TTC549 (cell line): ENCODE data around the gene DOCK8.
A peak's percentile ranks its signal among the peaks of the same experiment; 100 is the strongest.

ENCODE experiments used
- FAIRE-seq: peaks from 2 replicates; lab custom pipeline; 2012; peaks lifted over from hg19 to GRCh38; lab: Jason Lieb, UNC

Gene DOCK8

DNA sequence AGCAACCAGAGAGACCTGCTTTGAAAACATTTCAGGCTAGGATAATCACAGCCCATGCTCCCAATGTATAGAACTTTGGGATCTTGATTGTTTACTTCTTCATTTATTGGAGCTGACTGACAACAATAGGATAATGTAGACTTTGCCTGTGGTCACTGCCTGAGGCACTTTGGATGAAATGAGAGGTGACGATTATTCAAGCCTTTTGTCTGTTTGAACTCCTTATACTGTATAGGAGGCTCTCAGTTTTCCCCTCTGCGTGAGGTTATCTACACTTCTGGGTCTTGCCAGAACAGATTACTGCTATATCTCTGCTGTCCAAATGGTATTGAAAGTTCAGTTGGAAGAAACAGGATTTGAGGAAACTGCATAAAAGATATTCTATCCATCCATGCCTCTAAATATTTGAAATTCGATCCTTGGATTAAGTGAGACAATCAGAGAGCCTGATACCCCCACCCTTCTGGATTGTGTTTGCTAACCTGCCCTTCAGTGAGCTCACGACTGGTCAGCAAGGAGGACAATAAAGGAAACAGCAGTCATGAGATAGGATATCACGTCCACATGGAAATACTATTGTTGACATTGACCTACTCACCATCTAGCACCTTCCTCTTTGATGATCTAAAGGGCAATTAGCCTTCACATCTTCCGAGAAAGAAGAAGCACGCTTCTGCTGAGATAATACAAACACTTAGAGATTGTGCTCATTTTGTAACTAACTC is 98.1 kb downstream of the DOCK8 start:
- FAIRE-seq: no peak

DNA sequence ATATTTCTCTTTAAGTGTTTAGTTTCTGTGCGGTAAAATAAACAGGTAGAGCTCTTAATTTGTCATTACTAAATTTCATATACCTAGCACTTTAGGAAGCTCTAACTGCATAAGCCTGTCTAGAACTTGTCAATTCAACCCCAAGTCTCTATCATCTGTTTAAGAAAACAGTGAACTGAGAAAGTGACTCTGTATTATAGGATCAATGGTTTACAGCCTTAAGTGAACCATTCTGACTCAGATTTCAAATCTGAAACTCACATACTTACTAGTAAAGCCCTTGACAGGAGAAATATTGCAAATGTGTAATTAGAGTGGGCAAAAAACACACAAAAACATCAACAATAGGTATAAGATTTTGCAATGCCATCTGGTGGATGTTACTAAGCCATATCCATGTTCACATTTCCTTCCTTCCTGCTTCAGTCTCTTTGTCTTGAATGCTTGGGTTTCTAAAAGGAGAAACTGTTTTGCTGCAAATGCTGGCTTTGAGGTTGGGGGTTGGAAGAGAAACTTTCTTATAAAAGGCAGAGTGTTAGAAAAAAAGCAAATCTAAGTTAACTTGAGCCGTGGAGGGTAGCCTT is 101.8 kb downstream of the DOCK8 start:
- no peak for FAIRE-seq

DNA sequence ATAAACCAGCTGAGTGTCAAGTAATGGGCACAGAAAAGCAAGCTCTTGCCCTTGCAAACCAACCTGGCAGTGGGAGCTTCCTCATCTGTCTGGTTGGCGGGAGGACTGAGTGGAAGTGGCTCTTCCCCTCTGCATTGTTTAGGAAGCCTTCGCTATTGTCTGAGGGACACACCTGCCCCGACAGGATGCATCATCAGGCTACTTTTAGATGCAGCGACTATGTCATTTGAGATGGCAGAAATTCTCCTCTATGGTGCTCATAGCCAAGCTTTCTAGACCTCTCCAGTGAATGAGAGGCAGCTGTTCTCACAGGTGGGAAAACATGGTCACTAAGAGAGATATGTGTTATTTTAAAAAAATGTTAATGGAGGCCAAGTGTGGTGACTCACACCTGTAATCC is 104.0 kb downstream of the DOCK8 start:
- no peak for FAIRE-seq

DNA sequence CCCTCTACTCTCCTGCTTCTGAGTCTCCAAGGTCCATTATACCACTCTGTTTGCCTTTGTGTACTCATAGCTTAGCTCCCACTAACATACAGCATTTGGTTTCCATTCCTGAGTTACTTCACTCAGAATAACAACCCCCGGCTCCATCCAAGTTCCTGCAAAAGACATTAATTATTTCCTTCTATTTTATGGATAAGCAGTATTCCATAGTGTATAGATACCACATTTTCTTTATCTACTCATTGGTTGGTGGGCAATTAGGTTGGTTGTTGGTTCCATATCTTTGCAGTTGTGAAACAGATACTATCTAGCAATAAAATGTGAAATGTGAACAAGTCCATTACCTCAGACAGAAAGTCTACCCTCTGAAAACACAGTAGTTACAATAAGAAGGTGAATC is 110.3 kb downstream of the DOCK8 start:
- no peak for FAIRE-seq

DNA sequence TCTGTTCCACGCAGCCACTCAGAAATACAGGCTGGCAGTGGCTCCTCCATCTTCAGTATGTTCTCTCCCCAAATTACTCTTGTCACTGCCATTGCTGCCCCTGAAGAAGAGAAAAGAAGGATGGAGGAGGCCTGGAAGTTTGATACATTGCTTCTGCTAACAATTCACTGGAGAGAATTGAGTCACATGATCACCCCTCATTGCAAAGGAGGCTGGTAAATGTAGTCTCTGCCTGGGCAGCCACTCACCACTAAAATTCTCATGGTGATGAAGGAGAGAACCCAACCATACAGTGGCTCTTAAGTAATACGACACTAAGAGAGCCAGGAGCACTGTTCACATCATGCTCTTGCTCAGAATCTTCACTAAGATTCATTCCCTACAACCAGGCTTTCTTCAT is 112.0 kb downstream of the DOCK8 start:
- FAIRE-seq: no peak

DNA sequence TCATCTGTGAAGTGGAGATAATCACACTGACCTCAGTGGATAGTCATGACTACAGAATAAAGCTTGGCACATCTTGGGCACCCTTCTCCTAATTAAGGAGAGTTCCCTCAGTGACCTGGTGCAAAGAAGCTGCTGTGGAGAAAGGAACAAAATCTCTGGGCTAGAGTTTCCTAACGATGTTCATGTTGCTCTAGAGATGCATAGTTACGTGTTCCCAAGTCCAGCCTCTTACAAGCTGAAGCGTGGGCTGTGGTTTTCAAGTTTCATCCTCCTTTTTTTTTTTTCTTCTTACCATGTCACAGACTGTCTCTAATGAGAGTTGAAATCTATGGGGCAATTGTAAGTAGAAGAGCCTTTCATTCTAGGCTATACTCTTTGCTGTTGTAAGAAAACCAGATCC is 113.8 kb downstream of the DOCK8 start:
- FAIRE-seq: no peak

DNA sequence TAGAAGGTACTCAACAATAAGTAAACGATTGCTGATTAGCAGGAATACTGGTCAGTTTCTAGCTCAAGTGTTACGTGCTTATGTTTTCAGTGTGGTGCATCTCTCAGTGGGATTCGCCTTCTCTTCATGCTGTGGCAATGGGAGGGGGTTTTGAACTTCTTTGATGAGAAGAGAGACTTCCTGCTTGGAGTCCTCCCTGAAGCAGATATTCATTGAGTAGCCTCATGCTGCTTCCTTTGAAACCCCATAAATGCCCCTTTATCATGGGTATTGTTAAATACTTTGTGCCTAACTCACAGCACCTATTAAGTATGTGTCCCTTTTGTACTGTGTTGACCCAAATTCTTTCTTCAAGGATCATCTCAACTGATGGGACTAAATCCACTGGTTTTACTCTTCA is 116.5 kb downstream of the DOCK8 start:
- FAIRE-seq: no peak

DNA sequence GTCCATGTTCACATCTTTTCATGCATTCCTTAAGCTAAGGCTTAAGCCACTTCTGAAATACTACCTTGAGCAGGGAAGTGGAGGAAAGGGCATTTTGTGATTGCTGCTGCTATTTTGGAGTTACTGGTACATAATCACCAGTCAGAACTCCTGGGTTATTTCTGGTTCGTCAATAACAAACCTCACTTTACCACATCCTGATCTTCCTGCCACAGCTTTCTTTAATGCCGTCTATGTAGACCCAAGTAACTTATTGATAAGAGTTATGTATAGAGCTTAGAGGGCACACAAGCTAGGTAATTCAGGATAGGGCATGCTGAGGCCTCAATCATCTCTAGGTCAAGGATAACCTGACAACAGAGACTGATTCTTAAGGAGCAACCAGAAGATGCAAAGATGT is 120.7 kb downstream of the DOCK8 start:
- FAIRE-seq: no peak

DNA sequence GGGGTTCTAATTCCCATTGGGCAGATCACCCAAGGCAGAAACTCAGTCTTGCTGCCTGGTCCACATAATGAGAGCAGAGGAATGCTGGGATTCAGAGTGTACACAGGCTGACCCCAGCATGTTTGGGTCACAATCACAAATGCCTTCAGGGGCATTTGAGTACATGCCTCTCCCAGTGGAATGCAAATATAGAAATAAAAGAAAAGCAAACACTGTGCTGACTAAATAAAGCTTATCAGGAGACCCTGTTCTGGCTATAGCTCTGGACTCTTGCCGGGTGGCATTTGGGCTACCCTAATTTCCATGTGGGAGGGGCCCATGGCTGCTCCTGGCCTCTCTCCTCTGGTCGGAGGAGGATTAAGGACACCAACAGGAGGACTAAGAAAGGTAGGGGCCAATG is 121.4 kb downstream of the DOCK8 start:
- FAIRE-seq: no peak

DNA sequence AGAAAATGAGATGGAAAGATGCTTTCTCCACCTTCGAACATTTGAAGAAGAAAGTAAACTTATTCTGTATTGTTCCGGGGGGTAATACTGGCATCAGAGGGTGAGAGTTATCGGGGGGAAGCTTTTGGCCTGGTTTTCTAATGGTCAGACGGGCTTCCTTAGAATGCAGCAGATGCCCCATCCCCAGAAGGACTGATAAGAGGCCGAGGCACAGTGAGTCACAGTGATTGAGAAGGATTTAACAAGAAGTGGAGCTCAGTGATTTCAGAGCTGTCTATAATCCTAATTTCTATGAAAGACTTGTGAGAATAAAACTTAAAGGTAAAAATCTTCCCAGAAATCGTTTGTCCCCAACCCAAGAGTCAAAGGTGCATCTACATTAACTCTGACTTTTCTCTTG is 123.9 kb downstream of the DOCK8 start:
- no peak for FAIRE-seq

DNA sequence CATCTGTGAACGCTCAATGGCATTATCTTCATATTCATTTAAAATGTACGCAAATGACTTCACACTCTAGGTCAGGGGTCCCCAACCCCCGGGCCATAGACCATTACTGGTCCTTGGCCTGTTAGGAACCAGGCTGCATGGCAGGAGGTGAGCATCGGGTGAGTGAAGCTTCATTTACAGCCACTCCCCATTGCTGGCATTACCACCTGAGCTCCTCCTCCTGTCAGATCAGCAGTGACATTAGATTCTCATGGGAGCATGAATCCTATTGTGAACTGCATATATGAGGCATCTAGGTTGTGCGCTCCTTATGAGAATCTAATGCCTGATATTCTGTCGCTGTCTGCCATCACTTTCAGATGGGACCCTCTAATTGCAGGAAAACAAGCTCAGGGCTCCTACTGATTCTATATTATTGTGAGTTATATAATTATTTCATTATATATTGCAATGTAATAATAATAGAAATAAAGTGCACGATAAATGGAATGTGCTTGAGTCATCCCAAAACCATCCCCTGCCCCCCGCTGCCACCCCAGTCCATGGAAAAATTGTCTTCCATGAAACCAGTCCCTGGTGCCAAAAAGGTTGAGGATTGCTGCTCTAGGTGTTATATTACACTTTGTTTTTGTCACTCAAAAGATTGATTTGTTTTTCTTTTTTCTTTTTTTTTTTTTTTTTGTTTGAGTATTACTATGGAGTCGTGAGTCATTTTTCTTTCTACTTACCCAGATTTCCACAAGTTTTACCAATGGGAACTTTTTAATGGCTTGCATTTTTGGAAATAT is 127.2 kb downstream of the DOCK8 start:
- no peak for FAIRE-seq

DNA sequence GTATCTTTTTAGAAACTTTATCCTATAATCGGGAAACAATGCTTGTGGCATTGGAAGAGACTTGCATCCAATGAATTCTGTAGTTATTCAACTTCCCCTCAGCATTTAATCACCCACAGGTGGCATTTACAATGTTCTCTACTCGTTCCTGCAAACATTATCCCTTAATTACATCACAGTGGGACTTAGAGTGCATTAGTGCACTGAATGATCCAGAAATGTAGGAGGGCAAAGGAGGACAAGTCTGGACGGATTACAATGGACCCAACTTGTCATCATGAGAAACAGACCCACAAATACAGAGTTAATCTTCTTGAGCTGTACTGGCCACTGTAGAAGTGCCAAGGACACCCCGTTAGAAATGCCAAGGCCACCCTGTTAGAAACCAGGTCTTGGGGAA is 129.1 kb downstream of the DOCK8 start:
- FAIRE-seq: no peak

DNA sequence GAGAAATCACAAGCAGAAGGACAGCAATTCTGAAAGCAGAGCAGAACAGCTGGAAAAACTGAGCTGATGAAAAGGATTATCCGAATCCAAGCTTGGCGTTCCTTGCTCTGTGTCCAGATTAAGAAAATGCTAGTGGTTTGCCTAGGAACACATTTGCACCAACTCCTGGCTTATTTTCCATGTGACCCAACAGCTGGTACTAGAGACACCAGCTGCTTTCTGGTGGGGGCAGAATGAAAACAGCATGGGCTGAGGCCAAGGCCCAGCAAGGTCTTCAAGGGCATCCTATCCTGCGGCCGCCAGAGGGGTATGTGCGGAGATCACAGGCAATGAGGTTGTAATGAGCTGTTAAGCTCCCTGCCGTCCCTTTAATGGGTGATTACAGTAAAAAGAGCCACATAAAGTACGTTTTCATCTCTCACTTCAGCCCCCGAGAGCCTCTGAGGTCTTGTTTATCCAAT is 131.5 kb downstream of the DOCK8 start:
- FAIRE-seq: no peak

DNA sequence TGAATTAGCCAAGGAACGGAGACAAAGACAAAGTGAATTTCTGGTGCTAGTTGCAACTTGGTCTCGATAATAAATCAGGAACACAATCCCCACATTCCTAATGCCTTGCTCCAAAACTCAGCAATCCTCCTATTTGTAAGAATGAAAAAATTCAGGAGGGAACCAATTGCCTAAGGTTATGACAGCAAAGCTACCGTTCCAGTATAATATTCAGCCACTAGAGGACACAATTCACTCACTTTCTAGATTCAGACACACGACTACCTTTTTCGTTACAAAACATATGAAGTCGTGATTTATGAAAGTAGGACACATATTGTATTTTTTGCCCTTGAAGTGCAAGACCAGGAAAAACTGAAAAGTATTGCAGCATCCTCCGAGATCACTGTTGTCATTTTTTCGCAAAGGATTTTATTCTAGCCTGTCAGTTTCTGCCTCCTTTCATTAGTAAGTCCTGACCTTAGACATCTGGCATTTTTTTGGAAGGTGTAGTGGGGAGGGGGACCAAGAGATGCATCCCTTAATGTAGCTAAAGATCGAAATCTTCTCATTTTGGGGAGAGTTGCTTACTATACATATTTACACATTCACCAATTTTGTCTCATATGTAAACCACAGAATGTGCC is 133.1 kb downstream of the DOCK8 start:
- peak; percentile 40 for FAIRE-seq

DNA sequence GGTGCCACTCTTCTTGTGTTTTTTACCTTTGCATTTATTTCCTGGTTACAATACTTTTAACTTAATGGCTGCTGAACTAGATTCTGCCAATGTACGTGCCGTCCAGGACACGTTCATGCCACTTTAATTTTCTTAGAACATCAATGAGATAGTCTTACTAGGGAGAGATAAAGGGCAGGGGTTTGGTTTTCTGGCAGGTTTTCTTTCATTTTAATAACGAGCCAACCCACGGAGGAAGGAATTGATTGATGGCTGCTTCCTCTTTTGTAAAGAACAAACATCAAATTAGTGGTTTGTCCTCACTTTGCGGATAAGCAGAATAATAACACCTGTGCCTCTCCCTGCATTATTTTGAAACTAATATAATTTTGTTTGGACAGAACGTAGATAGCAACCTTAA is 135.7 kb downstream of the DOCK8 start:
- FAIRE-seq: no peak

DNA sequence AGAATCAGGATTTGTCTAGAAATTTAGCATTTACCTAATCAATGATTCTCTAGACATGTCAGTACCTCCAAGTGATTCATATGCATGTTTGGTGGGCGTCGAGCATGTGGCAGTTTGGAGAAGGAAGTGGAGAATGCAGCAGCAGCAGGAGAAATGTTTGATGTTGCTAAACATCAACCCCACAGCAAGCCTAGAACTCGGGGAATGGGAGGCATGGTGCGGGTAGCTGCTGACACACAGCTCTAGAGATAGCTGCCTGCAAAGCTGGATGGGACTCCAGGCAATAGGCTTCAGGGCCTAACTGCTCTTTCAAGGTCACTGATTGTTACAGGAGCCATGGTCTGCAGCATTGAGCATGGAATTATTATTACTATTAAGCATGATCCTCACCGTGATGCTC is 137.3 kb downstream of the DOCK8 start:
- FAIRE-seq: no peak

DNA sequence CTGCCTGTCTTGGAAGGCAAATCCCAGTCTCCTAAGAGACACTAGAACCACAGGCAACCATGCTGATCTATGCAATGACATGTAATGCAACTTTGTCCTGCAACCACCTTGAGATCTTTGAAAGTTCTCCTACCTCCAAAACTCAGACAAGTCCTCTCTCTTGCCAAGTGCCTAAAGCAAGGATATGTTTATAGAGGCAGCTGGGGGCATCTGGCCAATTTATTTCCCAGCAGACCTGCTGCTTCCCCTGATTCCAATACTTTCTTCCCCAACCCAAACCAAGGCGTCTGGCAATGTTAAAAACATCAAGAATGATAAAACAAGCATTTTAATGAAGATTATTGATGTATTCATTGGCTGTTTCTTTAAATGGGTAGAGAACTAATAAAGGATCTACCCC is 138.4 kb downstream of the DOCK8 start:
- FAIRE-seq: no peak

DNA sequence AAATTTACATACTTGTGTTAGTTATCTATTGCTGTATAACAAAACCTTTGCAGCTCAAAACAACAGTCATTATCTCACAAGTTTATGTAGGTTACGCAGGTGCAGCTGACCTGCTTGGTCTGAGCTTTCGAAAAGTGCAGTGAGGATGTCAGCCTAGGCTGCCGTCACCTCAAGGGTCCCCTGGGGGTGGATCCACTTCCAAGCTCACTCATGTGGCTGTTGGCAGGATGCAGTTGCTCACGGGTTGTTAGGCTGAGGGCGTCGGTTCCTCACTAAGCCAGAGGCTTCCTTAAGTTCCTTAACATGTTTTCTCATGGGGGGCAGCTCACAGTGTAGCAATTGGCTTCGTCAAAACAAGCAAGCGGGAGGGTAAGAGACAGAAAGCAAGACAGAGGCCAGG is 139.8 kb downstream of the DOCK8 start:
- no peak for FAIRE-seq

DNA sequence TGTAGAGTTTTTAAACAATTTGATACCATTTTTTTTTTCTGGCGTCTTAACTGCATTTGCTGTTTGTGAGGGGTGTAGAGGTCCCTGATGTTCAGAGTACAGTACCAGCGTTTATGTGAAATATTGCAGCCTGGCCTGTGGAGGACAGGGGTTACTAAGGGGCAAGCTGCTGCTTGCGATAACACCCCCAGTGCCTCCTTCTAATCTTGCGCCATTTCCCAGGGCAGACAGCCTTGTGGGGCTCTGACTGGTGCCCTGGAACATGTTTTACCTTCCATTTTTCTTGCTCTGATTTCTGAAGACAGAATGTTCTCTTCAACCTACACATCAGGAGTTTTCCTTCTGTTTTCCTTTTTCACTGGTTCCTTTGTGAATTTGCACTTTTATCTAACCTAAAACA is 142.9 kb downstream of the DOCK8 start:
- no peak for FAIRE-seq

DNA sequence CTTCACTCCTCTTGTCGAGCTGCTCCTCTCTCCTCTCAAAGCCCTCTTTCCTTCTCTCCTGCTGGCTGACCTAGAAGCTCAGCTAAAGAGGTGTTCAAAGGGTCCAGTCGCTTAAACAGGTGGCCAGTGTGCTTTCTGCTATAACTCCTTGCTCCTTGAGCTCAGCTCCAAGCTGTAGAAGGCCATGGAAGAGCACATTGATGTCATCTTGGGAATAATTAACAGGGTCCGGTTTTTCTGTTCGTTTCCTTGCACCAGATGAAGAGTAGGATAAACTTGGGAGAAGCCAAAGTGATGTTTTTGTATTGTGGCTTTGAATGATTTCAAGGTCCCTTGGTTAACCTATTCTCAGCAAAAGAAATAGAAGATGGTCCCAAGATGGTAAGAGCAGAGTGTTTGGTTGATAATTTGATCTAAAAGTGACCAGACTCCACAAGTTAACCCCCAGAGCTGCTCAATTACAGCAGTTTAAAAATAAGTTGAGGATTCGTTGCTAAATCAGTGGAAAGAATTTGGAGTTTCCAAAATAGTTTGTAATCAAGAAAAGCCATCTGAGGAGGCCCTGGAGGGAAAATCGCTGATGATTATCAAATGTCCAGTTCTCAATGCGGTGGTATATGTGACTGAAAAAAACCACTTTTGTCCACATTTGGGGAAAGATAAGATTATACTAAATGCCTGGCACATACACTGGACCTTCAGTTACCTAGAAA is 148.1 kb downstream of the DOCK8 start:
- no peak for FAIRE-seq

DNA sequence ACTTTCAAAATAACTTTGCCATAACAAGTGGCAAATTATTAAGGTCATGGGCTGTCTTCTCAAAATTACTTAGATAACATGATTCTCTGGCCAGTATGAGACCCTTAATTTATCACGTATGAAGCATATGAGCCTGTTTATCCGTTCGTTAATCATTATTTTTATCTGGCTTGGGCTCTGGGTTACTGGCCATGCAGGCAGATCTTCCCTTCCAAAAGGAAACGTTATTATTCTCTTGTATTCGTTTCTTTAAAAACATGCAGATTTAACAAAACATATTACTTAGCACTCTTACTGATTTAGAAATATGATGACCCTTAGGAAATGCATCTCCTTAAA is 148.6 kb downstream of the DOCK8 start:
- no peak for FAIRE-seq

DNA sequence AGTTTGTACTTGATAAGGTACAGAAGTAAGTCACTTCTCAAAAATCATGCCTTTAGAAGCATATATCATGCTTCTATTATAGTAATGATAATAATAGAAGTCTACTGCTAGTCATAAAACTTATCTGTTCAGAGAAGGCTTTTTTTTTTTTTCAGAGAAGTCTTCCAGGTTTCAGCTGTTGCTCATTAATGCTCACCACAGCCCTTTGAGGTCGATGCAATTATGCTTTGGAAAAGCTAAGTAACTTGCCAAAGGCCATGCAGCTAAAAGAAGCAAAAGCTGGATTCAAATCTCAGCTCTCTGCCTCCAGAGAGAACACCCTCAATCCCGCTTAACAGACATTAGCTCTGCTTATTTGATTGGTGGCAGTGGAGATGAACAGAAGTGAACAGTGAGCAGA is 150.8 kb downstream of the DOCK8 start:
- no peak for FAIRE-seq

DNA sequence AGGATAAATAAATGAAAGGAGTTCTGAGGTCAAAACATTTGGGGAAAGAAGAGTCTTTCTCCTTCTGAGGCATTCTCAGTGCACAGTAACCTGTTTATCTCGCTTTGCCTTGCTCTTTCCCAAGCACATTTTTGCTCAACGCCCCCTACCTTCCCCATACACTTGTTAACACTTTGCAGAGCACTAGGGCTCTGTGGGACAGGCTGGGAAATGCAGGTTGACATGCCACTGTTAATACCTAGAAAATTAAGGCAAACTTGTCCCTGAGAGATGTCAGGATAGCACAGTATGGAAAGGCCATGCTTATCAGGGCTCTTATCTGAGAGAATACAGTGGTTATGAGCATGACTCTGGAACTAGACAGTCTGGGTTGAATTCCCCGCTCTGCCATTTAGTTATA is 152.0 kb downstream of the DOCK8 start:
- no peak for FAIRE-seq
